DOHH2 (cell line): ENCODE measurements around the gene CD79B.

Source experiments
- EZH2phosphoT487 ChIP-seq: fragments of 200-600 bp; sonication (generic); IDR thresholded peaks from 2 replicates; pipeline ENCODE4 v1.6.1; 2017; ENCODE audit warnings: borderline replicate concordance, mild to moderate bottlenecking, antibody characterized with exemption, low read length, moderate library complexity, mixed read lengths
- TF ChIP-seq, protein P1 (sequence below): fragments of 200-600 bp; sonication (generic); IDR thresholded peaks from one replicate; pipeline ENCODE4 v1.5.1; 2014; ENCODE audit warnings: antibody characterized with exemption, mild to moderate bottlenecking, low read depth, low read length; ENCODE audit not compliant: poor library complexity, severe bottlenecking

DNA sequence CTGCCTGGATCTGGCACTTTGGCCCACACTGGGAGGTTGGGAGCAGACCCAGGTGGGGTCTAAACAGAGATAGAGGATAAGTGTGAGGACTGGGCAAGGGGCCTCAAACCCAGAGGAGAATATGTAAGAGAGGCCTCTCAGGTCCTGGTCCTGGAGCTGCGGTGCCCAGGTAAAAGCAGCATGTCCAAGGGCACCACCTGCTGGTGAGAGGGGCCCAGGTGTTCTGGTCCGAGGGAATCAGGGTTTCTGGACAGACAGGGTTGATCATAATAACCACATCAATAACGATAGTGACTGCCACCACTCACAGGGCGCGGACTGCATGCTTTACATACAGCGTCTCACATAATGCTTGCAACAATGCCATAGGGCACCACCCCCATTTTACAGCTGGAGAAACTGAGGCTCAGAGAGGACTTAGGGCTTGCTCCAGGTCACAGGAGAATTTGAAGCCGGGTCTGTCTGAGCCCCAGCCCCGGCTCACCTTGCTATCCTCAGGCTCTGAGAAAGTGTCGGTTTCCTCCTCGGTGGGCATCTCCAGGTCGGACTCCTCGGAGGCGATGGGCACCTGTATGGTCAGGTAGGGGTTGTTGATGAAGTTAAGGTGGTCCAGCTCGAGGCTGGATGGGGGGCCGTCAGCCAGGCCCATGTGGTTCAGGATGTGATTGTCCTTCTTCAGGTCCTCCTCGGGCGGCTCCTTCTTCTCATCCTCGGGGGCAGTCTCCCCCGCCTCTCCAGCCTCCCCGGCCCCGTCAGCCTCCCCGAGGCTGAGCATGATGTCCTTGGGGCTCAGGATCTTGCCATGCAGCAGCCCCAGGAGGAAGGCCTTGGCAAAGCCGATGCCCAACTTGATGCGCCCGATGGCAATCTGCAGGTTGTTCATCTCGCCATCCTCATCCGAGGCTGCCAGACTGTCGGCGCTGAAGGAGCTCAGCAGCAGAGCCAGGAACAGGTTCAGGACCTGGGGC is 19.1 kb upstream of the CD79B start:
- TF ChIP-seq, protein P1, sequence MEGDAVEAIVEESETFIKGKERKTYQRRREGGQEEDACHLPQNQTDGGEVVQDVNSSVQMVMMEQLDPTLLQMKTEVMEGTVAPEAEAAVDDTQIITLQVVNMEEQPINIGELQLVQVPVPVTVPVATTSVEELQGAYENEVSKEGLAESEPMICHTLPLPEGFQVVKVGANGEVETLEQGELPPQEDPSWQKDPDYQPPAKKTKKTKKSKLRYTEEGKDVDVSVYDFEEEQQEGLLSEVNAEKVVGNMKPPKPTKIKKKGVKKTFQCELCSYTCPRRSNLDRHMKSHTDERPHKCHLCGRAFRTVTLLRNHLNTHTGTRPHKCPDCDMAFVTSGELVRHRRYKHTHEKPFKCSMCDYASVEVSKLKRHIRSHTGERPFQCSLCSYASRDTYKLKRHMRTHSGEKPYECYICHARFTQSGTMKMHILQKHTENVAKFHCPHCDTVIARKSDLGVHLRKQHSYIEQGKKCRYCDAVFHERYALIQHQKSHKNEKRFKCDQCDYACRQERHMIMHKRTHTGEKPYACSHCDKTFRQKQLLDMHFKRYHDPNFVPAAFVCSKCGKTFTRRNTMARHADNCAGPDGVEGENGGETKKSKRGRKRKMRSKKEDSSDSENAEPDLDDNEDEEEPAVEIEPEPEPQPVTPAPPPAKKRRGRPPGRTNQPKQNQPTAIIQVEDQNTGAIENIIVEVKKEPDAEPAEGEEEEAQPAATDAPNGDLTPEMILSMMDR: peak; percentile 77
- TF ChIP-seq EZH2phosphoT487: no peak
